ENCODE data around the gene SLC16A12. TPM values are rescaled to one million over a fixed set of nuclear protein-coding genes. Genes with fewer than 3 reads are reported as not detected.
"Not testable (repeated sequence)": the region's sequence is repeated elsewhere in the genome, so short reads cannot be mapped to it uniquely, and the experiment has no call there.

Gene SLC16A12
- total RNA-seq, 4 donors from 2014 or later = 0.72 to 5.8 (median 3.0) TPM

DNA sequence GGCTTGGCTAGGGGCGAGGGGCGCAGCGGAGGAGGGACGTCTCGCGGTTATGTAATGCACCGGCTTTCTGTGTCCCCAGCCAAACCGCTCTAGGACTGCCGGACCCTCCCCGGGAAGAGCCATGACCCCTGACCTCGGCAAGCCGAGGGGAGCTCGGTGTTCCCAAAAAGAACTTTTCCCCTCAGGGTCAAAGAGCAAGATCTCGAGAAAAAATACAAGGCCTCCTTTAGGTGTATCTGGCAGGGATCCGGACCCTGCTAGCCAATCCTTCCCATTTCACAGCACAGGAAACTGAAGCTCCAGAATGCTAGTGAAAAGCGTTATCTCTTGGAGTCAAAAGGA, 590 bp upstream of the SLC16A12 start:
- no peak for ATAC-seq (ENCODE audit: low FRiP score)
- TF ChIP-seq CTCF (IDR thresholded peaks at IDR 0.05) = no peak
- no peak for DNase-seq (ENCODE audit: low spot score)

GRCh38 chr10:89534826-89535166, 598 bp downstream of the SLC16A12 start:
- ATAC-seq (ENCODE audit: low FRiP score) = no peak
- TF ChIP-seq CTCF (IDR thresholded peaks at IDR 0.05) = no peak
- no peak for DNase-seq (ENCODE audit: low spot score)

DNA sequence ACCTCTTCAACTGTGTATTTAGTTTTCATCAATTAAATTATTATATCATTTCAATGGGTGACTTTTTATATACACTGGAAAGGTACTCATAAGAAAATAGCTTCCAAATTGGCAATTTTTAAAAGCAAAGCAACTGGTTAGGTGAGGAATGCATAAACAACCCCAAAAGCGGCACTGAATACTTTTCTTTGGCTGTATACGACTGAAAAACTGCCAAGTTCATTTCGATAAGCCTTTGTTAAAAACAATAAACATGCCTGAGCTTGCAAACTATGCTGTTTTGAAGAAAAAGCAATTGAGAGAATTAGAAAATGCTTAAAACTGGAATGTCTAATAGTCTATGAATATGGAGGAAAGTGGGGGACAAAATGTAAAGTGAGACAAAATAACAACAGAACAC, 2.9 kb downstream of the SLC16A12 start:
- no peak for DNase-seq (ENCODE audit: low spot score)
- no peak for TF ChIP-seq CTCF (IDR thresholded peaks at IDR 0.05)
- ATAC-seq (ENCODE audit: low FRiP score) = no peak

DNA sequence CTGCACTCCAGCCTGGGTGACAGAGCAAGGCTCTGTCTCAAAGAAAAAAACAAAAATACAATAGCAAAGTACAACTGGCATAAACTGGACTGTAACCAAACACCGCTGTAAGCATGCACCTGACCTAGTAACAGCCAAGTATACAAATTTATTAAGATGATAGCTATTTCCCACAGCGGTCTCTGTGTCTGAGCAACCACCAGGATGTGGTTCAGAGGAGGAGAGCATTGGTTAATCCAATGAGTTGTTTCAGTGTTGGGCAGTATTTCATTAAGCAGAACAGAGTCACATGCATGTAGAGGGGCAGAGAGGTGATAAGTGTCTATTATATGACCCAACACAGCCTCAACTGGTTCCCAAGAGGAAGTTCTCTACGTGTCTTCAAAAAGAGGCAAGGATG, 4.0 kb downstream of the SLC16A12 start:
- no peak for DNase-seq (ENCODE audit: low spot score)
- no peak for TF ChIP-seq CTCF (IDR thresholded peaks at IDR 0.05)
- ATAC-seq (ENCODE audit: low FRiP score) = no peak

- not testable (repeated sequence) for ATAC-seq (ENCODE audit: low FRiP score); DNase-seq (ENCODE audit: low spot score)
Observed at GRCh38 chr10:89529711-89530110, 5.7 kb downstream of the SLC16A12 start.

GRCh38 chr10:89526358-89526757, 9.0 kb downstream of the SLC16A12 start:
- no peak for TF ChIP-seq CTCF (IDR thresholded peaks at IDR 0.05)
- DNase-seq (ENCODE audit: low spot score) (no peak), ATAC-seq (ENCODE audit: low FRiP score) (no peak)

GRCh38 chr10:89525556-89525955, 9.8 kb downstream of the SLC16A12 start:
- TF ChIP-seq CTCF (IDR thresholded peaks at IDR 0.05) = no peak
- DNase-seq (ENCODE audit: low spot score) (no peak), ATAC-seq (ENCODE audit: low FRiP score) (no peak)

DNA sequence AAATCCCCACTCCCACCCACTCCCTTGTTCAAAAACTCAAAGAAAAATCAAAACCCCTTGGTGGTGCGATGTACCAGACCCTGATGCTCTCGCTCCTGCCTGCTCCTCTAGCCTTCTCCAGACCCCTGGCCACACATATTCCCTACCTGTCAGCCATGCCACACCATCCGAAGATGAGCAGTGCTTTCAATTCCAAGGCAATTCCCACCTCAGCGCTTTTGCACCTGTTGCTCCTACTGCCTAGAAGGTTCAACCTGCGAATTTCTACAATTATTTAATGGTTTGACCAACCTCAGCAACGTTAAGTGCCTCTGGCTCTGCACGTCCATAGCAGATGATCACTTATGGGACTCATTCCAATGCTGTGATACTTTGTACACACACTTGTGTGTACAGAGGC, 11.1 kb downstream of the SLC16A12 start:
- no peak for ATAC-seq (ENCODE audit: low FRiP score)
- no peak for TF ChIP-seq CTCF (IDR thresholded peaks at IDR 0.05)
- DNase-seq (ENCODE audit: low spot score) = no peak
